H1 (cell line): Measurements from ENCODE around the gene PTDSS2. TPM values are rescaled to one million over a fixed set of nuclear protein-coding genes. Genes with fewer than 3 reads are reported as not detected.

Experiments
- CTCF ChIA-PET: fragments of 300-600 bp; sonication (Branson Sonifier 250); formaldehyde crosslinking; loops from one replicate; lab custom pipeline; 2021; ENCODE audit not compliant: partially characterized antibody; lab: Charles Lee
- POLR2A ChIA-PET: fragments of 300-600 bp; sonication (Branson Sonifier 250); formaldehyde crosslinking; loops from one replicate; lab custom pipeline; 2021; ENCODE audit warnings: inconsistent platforms; ENCODE audit not compliant: partially characterized antibody; lab: Charles Lee
- DNase-seq, 2 experiments: peaks; one replicate each; pipeline versions ENCODE4 v3.0.0 to v3.0.0-alpha.2; 2010 to 2022; ENCODE audit warnings: low spot score in 2 of 2, low read depth in 1 of 2, mixed read lengths in 1 of 2
- FAIRE-seq: peaks from 2 replicates; lab custom pipeline; 2011; peaks lifted over from hg19 to GRCh38; lab: Jason Lieb, UNC
- H2AFZ ChIP-seq: 2 replicates; pipeline ENCODE4 v1.8.1; 2012; ENCODE audit warnings: low read length, inconsistent platforms
- H2AK5ac ChIP-seq: 2 replicates; pipeline ENCODE4 v1.6.1; 2013; ENCODE audit warnings: low read depth, low read length
- H2BK120ac ChIP-seq: replicated peaks from 2 replicates; pipeline ENCODE3; 2013; ENCODE audit warnings: low read depth, low read length, inconsistent platforms
- H2BK12ac ChIP-seq: 2 replicates; pipeline ENCODE4 v1.6.1; 2013; ENCODE audit warnings: low read depth, low read length
- H2BK15ac ChIP-seq: 2 replicates; pipeline ENCODE4 v1.6.1; 2013; ENCODE audit warnings: low read length
- H2BK20ac ChIP-seq: 2 replicates; pipeline ENCODE4 v1.6.1; 2013; ENCODE audit warnings: low read length
- H2BK5ac ChIP-seq: 2 replicates; pipeline ENCODE4 v1.6.1; 2013; ENCODE audit warnings: low read depth, low read length
- H3K14ac ChIP-seq: 2 replicates; pipeline ENCODE4 v1.6.1; 2013; ENCODE audit warnings: inconsistent platforms; ENCODE audit not compliant: insufficient read length
- H3K18ac ChIP-seq: 2 replicates; pipeline ENCODE4 v1.6.1; 2013; ENCODE audit warnings: low read length; ENCODE audit errors: extremely low read depth
- H3K23ac ChIP-seq: 2 replicates; pipeline ENCODE4 v1.6.1; 2013; ENCODE audit warnings: inconsistent platforms; ENCODE audit not compliant: insufficient read length
- H3K23me2 ChIP-seq: 2 replicates; pipeline ENCODE4 v1.6.1; 2013; ENCODE audit warnings: low read depth, low read length
- H3K27ac ChIP-seq: 2 replicates; pipeline ENCODE4 v1.6.1; 2011; ENCODE audit warnings: low read depth, low read length, inconsistent platforms
- H3K27me3 ChIP-seq, 4 experiments: replicated peaks in 1 of 4; 1 replicate in 1 of 4; 2 replicates in 3 of 4; pipeline versions ENCODE4 v1.6.1 to v1.8.1; 2011 to 2013; ENCODE audit warnings: low read length in 3 of 4, mild to moderate bottlenecking in 3 of 4, inconsistent platforms in 2 of 4, mixed read lengths in 2 of 4, moderate library complexity in 1 of 4; ENCODE audit not compliant: control insufficient read depth in 3 of 4, insufficient read depth in 3 of 4; ENCODE audit errors: extremely low read depth in 1 of 4
- H3K36me3 ChIP-seq, 4 experiments: 2 replicates each; pipeline versions ENCODE4 v1.6.1 to v1.8.1; 2011 to 2013; ENCODE audit warnings: mild to moderate bottlenecking in 4 of 4, low read length in 3 of 4, moderate library complexity in 2 of 4, control low read depth in 1 of 4, inconsistent platforms in 1 of 4; ENCODE audit not compliant: insufficient read depth in 4 of 4, control insufficient read depth in 2 of 4
- H3K4ac ChIP-seq: replicated peaks from 2 replicates; pipeline ENCODE3; 2013; ENCODE audit warnings: low read length, low read depth, mixed read lengths, inconsistent platforms; ENCODE audit not compliant: insufficient read length
- H3K4me1 ChIP-seq, 4 experiments: replicated peaks in 1 of 4; 1 replicate in 1 of 4; 2 replicates in 3 of 4; pipeline versions ENCODE4 v1.6.1 to v1.8.1; 2011 to 2013; ENCODE audit warnings: low read length in 3 of 4, inconsistent platforms in 2 of 4, mixed read lengths in 1 of 4; ENCODE audit not compliant: insufficient read depth in 4 of 4, control insufficient read depth in 3 of 4
- H3K4me2 ChIP-seq, 2 experiments: 2 replicates each; pipeline versions ENCODE4 v1.6.1 to v1.8.1; 2011 to 2013; ENCODE audit warnings: low read depth in 2 of 2, low read length in 2 of 2, control low read depth in 1 of 2, inconsistent platforms in 1 of 2, mild to moderate bottlenecking in 1 of 2; ENCODE audit not compliant: insufficient read depth in 1 of 2
- H3K4me3 ChIP-seq, 4 experiments: fragments of 200-600, 300-600 bp in 1 of 4; sonication (generic), shearing (Covaris generic), sonication (Bioruptor Twin) in 1 of 4; 2 replicates each; pipeline versions ENCODE4 v1.5.1 to v1.8.1; 2011 to 2016; ENCODE audit warnings: low read length in 4 of 4, low read depth in 3 of 4, control low read depth in 2 of 4, inconsistent platforms in 2 of 4, mild to moderate bottlenecking in 2 of 4, mixed read lengths in 1 of 4, moderate library complexity in 1 of 4; ENCODE audit not compliant: insufficient read depth in 2 of 4; ENCODE audit errors: extremely low read depth in 1 of 4
- H3K56ac ChIP-seq: replicated peaks from 2 replicates; pipeline ENCODE3; 2013; ENCODE audit warnings: low read depth, mild to moderate bottlenecking, mixed read lengths, low read length, inconsistent platforms; ENCODE audit not compliant: insufficient read length
- H3K79me1 ChIP-seq: 2 replicates; pipeline ENCODE4 v1.6.1; 2013; ENCODE audit warnings: low read depth, low read length, control low read depth
- H3K79me2 ChIP-seq, 2 experiments: 2 replicates each; pipeline versions ENCODE4 v1.6.1 to v1.8.1; 2012 to 2013; ENCODE audit warnings: low read length in 2 of 2, mild to moderate bottlenecking in 2 of 2, inconsistent platforms in 1 of 2; ENCODE audit not compliant: insufficient read depth in 2 of 2, control insufficient read depth in 1 of 2
- H3K9ac ChIP-seq, 4 experiments: replicated peaks in 1 of 4; 1 replicate in 1 of 4; 2 replicates in 3 of 4; pipeline versions ENCODE4 v1.6.1 to v1.8.1; 2011 to 2013; ENCODE audit warnings: low read depth in 3 of 4, low read length in 3 of 4, control low read depth in 2 of 4, mild to moderate bottlenecking in 2 of 4, moderate library complexity in 2 of 4, inconsistent platforms in 1 of 4; ENCODE audit errors: extremely low read depth in 1 of 4
- H3K9me3 ChIP-seq, 2 experiments: 2 replicates each; pipeline versions ENCODE4 v1.6.1 to v1.8.1; 2012 to 2013; ENCODE audit warnings: mild to moderate bottlenecking in 2 of 2, moderate library complexity in 2 of 2, control low read depth in 1 of 2, inconsistent platforms in 1 of 2, low read depth in 1 of 2, low read length in 1 of 2, mixed read lengths in 1 of 2; ENCODE audit not compliant: insufficient read depth in 2 of 2
- H4K20me1 ChIP-seq, 2 experiments: replicated peaks in 1 of 2; 2 replicates each; pipeline versions ENCODE3 to v1.8.1; 2011 to 2013; ENCODE audit warnings: inconsistent platforms in 2 of 2, low read length in 2 of 2, mild to moderate bottlenecking in 1 of 2; ENCODE audit not compliant: insufficient read depth in 2 of 2, control insufficient read depth in 1 of 2
- H4K5ac ChIP-seq: 2 replicates; pipeline ENCODE4 v1.6.1; 2013; ENCODE audit warnings: low read length, low read depth, mixed read lengths, inconsistent platforms; ENCODE audit not compliant: insufficient read length
- H4K8ac ChIP-seq: 2 replicates; pipeline ENCODE4 v1.8.0; 2013; ENCODE audit warnings: mild to moderate bottlenecking, moderate library complexity, low read length, inconsistent platforms; ENCODE audit not compliant: insufficient read depth; ENCODE audit errors: extremely low read depth
- H4K91ac ChIP-seq: replicated peaks from 2 replicates; pipeline ENCODE3; 2013; ENCODE audit warnings: low read length, mixed read lengths, inconsistent platforms; ENCODE audit not compliant: insufficient read length
- BACH1 ChIP-seq: IDR thresholded peaks from 2 replicates; pipeline ENCODE4 v1.6.1; 2012; ENCODE audit warnings: low read length, improper control_type of control experiment
- BCL11A ChIP-seq, 2 experiments: IDR thresholded peaks; one replicate each; pipeline ENCODE4 v1.6.1; 2011; ENCODE audit warnings: low read depth in 2 of 2, low read length in 2 of 2, mild to moderate bottlenecking in 2 of 2
- GABPA ChIP-seq: IDR thresholded peaks from 2 replicates; pipeline ENCODE4 v1.6.1; 2011; ENCODE audit warnings: mild to moderate bottlenecking, low read length, moderate library complexity, borderline replicate concordance; ENCODE audit not compliant: insufficient read depth
- GTF2F1 ChIP-seq: IDR thresholded peaks from 2 replicates; pipeline ENCODE4 v1.6.1; 2012; ENCODE audit warnings: low read depth, low read length, improper control_type of control experiment, borderline replicate concordance
- HDAC2 ChIP-seq, 2 experiments: fragments of 300-600 bp in 1 of 2; sonication (generic) in 1 of 2; IDR thresholded peaks; 2 replicates each; pipeline ENCODE4 v1.6.1; 2011 to 2012; ENCODE audit warnings: low read depth in 2 of 2, low read length in 2 of 2, mild to moderate bottlenecking in 2 of 2, moderate library complexity in 2 of 2, borderline replicate concordance in 1 of 2, inconsistent platforms in 1 of 2
- KDM4A ChIP-seq: IDR thresholded peaks from one replicate; pipeline ENCODE4 v1.7.1; 2012; ENCODE audit warnings: low read depth, mild to moderate bottlenecking, moderate library complexity, low read length, inconsistent platforms; ENCODE audit not compliant: severe bottlenecking
- MAFK ChIP-seq: IDR thresholded peaks from 2 replicates; pipeline ENCODE4 v1.6.1; 2012; ENCODE audit warnings: low read depth, mild to moderate bottlenecking, improper control_type of control experiment, low read length
- POU5F1 ChIP-seq: IDR thresholded peaks from 2 replicates; pipeline ENCODE4 v1.6.1; 2011; ENCODE audit warnings: low read depth, mild to moderate bottlenecking, low read length, moderate library complexity
- RBBP5 ChIP-seq: IDR thresholded peaks from 2 replicates; pipeline ENCODE4 v1.7.1; 2012; ENCODE audit warnings: low read depth, mild to moderate bottlenecking, inconsistent platforms, low read length, moderate library complexity, borderline replicate concordance
- SP2 ChIP-seq: IDR thresholded peaks from 2 replicates; pipeline ENCODE4 v1.6.1; 2012; ENCODE audit warnings: mild to moderate bottlenecking, low read length, inconsistent platforms
- TBP ChIP-seq: IDR thresholded peaks from 2 replicates; pipeline ENCODE4 v1.6.1; 2011; ENCODE audit warnings: low read depth, low read length, improper control_type of control experiment
- TCF12 ChIP-seq: IDR thresholded peaks from 2 replicates; pipeline ENCODE4 v1.6.1; 2011; ENCODE audit warnings: low read depth, mild to moderate bottlenecking, low read length
- USF2 ChIP-seq: IDR thresholded peaks from 2 replicates; pipeline ENCODE4 v1.6.1; 2011; ENCODE audit warnings: low read length, improper control_type of control experiment
- WGBS, 2 experiments: shearing (Covaris generic) in 1 of 2; methylation state at CpG; one replicate each; pipeline versions ENCODE4 v1.1.6 to v1.1.7; 2013 to 2015; ENCODE audit warnings: low lambda C conversion rate in 2 of 2, mixed read lengths in 2 of 2, inconsistent platforms in 1 of 2, low coverage in 1 of 2, missing lambda C conversion rate in 1 of 2; ENCODE audit not compliant: insufficient replicate concordance in 2 of 2, insufficient coverage in 1 of 2, insufficient read length in 1 of 2; ENCODE audit errors: extremely low coverage in 1 of 2, missing lambda C conversion rate in 1 of 2; 5-methylcytosine and 5-hydroxymethylcytosine counted together
- polyA plus RNA-seq, 7 experiments: library from polyadenylated mRNA; depleted of rRNA in 3 of 7; stranded (reverse) in 5 of 7; unstranded in 2 of 7; fragments of >200 nt in 5 of 7; fragments of 200-250 nt in 2 of 7; gene quantifications; 1 replicate in 5 of 7; 2 replicates in 1 of 7; 4 replicates in 1 of 7; pipeline versions ENCODE4 v1.2.1 to v1.2.3, GENCODE V29; 2011 to 2013; ENCODE audit warnings: missing spikeins in 2 of 7, mixed read lengths in 2 of 7
- total RNA-seq: library from RNA; stranded (reverse); fragmentation: NEBNext Ultra II Directional; extraction: Animal tissue kit (Norgen Biotek cat#: 25700); gene quantifications from 2 replicates; pipeline ENCODE4 v1.2.1, GENCODE V29; 2021

Gene PTDSS2
- total and polyA plus RNA-seq, 2 of the 8 experiments (the other 6 are each of a cell fraction or from before 2014, with no cell fraction given) = 48.7 to 68.2 TPM

- no peak overlapping the region for H4K5ac ChIP-seq
- peaks cover 0 to 3% (median under 1%) of the 10 kb centered on the region in 4 experiments; a peak in 2 of 7 replicates for H3K4me1 ChIP-seq
- no peak overlapping the region for H4K91ac ChIP-seq
- H2BK5ac ChIP-seq = no peak overlapping the region
- POLR2A ChIA-PET = interaction anchor here (1.0 to 1.7 kb wide), 4 partner anchors 10 to 40 kb away, joined by 3 to 4 read pairs (median 4); no protein-coding TSS in a partner anchor
- WGBS, 2 experiments = 92% methylated on average over 13 of the region's 13 CpGs; no CpG with 5 or more reads in 1 of the 2 experiments
- no peak overlapping the region for H3K4me2 ChIP-seq
- H3K23ac ChIP-seq = no peak overlapping the region
- no peak for DNase-seq
- no peaks in the 10 kb centered on the region for H3K23me2 ChIP-seq
- H3K79me1 ChIP-seq = peaks cover 14% of the 10 kb centered on the region
- no peak overlapping the region for H2BK12ac ChIP-seq
- H4K8ac ChIP-seq = no peak overlapping the region
- no peak overlapping the region for H3K56ac ChIP-seq
- FAIRE-seq = no peak
- H3K9me3 ChIP-seq = no peaks in the 10 kb centered on the region; a peak in 1 of 4 replicates
- H2AK5ac ChIP-seq = no peak overlapping the region
- no peak overlapping the region for H3K27ac ChIP-seq
- no peak overlapping the region for H2BK120ac ChIP-seq
- no peak overlapping the region for H3K4ac ChIP-seq
- H3K36me3 ChIP-seq = peaks cover 0 to 7% (median 2%) of the 10 kb centered on the region in 4 experiments; a peak in 2 of 8 replicates
- no peak overlapping the region for H3K14ac ChIP-seq
- no peak overlapping the region for H3K4me3 ChIP-seq
- peaks cover 0 to 6% of the 10 kb centered on the region in 2 experiments for H4K20me1 ChIP-seq
- no peak overlapping the region for H2AFZ ChIP-seq
- CTCF ChIA-PET = interaction anchor here (0.7 to 1.5 kb wide), 7 partner anchors 15 to 188 kb away, joined by 3 to 6 read pairs (median 3); no protein-coding TSS in a partner anchor
- peaks cover 7 to 27% of the 10 kb centered on the region in 2 experiments; a peak in 3 of 4 replicates for H3K79me2 ChIP-seq
- no peak overlapping the region for H2BK15ac ChIP-seq
- H2BK20ac ChIP-seq = no peak overlapping the region
- H3K18ac ChIP-seq = no peak overlapping the region
- H3K27me3 ChIP-seq = no peaks in the 10 kb centered on the region
- H3K9ac ChIP-seq = no peak overlapping the region
- TF ChIP-seq TCF12 (no peak), HDAC2 (IDR thresholded peaks at IDR 0.05; ENCODE audit: borderline replicate concordance in 1 of 2, low read depth in 2 of 2, low read length in 2 of 2) (no peak), GABPA (no peak), SP2 (no peak), BACH1 (no peak), BCL11A (IDR thresholded peaks at IDR 0.05; ENCODE audit: low read depth in 2 of 2, low read length in 2 of 2) (no peak), USF2 (no peak), RBBP5 (no peak), MAFK (no peak), GTF2F1 (no peak), KDM4A (no peak), POU5F1 (no peak), TBP (no peak)
Observed at GRCh38 chr11:479311-479710, 29.2 kb downstream of the PTDSS2 start.
